Fibroblast of peridontal ligament (primary cell): ENCODE measurements around the gene DIPK2A.

Source experiments
- DNase-seq: peaks from one replicate; pipeline ENCODE4 v3.0.0-alpha.2; 2010; ENCODE audit errors: extremely low read depth

The DIPK2A gene, protein sequence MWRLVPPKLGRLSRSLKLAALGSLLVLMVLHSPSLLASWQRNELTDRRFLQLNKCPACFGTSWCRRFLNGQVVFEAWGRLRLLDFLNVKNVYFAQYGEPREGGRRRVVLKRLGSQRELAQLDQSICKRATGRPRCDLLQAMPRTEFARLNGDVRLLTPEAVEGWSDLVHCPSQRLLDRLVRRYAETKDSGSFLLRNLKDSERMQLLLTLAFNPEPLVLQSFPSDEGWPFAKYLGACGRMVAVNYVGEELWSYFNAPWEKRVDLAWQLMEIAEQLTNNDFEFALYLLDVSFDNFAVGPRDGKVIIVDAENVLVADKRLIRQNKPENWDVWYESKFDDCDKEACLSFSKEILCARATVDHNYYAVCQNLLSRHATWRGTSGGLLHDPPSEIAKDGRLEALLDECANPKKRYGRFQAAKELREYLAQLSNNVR

DNA sequence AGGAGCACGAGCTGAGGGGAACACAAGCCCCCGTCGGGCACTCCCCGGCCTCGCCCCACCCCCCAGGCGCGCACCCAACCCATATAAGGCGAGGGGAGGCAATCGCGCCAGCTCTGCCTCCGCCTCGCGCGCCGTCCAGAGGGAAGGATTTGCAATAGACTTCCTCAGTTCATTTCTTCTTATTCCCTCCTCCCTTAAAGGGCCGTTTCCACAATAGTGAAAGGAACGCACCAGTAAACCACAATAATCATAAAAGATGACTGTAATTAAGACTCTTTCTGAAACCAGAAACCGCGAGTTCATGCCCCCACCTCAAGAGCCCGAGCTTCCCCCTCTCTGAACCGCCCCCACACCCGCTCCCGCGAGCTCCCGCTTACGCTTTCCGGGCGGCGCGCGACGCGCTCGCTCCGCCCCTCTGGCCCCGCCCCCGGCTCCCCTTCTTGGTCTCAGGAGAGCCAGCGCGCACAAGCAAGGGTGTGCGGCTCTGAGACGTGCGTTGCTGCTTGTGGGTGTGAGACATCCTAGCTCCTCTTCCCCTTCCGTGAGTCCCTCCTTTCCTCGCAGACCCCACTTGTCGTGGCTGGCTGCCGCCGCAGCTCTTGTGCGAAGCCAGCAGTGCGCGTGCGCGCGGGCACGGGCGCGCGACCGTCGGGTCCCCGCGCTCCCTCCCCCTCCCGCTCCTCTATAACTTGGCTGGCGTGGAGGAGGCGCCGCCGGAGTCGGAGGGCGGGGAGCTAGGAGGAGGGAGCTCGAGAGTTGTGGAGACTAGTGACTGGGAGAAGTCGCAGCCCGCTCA, at the start of gene DIPK2A:
TSS of gene DIPK2A (plus strand) at position 465 of the 796 bp plus-strand sequence. CDS start 510 bp downstream, outside the sequence.
- peak; percentile 93 for DNase-seq

DNA sequence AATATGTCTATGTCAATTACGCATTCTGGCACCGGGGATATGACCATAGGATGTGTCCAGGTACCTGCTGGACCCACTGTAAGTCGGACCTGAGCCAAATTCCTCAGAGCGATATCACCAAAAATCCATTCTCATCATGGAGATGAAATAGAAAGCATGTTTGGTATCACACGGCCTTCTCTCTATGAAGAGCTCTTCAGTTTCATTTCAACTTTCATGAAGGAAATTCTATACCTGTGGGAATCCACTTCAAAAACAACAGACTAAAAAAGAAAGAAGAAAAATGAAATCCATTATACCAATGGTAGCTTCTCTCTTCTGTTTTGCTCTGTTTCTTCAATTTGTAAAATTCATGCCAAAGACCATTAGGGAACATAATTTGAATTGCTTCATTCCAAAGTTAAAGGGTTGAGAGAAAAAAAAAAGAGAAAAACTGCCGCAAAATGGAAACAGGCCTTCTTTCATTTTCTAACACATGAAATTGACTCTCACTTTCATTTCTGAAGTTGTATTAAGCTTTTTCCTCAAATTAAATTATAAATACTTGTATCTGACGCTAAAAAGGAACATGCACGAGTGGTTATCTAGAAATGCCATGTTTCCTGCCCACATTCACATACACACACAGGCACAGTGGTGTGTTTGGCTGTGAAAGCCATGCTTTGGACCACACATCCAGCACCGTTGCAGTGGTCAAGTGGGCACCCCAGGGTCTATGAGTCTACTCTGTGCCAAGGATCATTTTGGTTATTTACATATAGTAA, 46.9 kb upstream of the DIPK2A start:
- no peak for DNase-seq

DNA sequence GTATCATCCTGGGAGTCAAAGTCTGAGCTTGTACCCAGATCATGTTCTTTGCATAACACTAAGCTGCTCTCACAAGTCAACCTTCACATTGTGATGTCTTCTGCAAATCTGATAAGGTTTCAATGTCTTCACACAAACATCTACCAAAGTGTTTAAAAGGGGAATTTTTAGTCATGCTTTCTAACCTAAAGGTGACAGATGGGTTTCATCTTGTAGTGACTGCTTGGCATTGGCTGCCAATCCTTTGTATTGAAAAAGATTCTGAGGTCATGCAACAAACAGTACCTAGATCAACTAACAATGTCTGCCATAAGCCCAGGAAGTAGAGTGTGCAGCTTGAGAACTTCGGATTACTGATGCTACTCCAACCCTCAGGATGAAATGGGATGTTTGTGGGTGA, 43.6 kb upstream of the DIPK2A start:
- DNase-seq = no peak

DNA sequence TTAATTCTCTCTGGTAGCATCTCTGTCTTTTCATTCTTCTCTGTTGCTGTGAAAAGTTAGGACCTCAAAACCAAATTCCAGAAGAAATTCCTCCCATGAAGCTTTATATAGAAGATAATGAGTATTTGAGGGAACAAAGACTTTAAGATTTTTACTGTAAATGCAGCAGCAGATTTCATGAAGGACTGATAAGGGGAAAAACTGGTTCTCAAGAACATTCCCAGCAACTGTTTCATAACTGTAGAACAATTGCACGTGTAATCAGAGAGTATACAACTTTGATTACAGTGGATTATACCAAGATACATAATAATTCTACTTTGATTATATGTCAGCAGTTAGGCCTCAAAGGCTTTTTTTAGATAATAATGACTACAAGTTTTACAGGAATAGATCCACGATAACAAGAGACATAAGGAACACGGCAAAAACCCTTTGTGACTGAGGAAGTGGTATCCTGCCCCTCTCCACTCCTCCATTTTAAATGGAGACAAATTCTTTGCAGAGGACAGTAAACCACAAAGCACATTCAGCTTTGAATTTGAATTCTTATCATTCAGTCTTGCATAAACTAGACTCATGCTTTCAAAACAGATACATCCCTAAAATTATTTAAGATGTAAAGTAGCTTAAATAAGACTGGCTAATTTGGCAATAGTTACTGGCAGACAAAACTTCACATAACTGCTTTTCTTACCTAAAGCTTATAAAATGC, 42.9 kb upstream of the DIPK2A start:
- DNase-seq = no peak

DNA sequence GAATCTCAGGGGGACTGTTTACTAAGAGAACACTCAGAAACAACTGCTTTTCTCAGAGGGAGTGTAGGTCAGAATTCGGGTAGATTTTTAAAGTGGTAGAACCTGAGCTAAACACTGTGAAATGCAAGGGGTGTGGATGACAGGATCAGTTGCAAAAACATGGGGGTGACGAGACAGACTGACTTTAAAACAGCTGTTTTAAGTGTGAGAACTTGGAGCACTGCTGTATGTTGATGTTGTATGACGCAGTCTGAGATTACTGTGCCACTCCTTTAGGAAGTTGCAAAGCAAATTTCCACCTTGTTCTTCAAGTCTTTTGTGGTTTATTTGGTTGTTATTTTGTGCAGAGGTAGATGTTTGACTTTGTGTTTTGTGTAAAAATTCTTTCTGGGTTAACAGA, 36.8 kb upstream of the DIPK2A start:
- DNase-seq = no peak

DNA sequence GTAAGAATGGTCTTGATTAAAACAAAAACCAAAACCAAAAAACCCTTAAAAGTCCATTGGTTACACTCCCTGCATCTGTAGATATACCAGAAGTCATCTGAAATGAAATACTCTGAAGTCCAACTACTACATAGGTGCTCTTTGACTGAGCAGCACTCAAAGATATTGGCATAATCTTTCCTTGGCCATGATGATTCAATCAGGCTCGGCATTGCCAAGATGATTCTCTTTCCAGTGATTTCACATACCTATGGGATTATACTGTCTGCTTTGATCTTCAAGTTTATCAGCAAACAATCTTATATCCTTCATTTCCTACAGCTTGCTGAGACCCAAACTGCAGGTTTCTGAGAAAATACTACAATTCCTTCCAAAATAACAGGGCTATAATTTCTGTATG, 35.9 kb upstream of the DIPK2A start:
- no peak for DNase-seq

DNA sequence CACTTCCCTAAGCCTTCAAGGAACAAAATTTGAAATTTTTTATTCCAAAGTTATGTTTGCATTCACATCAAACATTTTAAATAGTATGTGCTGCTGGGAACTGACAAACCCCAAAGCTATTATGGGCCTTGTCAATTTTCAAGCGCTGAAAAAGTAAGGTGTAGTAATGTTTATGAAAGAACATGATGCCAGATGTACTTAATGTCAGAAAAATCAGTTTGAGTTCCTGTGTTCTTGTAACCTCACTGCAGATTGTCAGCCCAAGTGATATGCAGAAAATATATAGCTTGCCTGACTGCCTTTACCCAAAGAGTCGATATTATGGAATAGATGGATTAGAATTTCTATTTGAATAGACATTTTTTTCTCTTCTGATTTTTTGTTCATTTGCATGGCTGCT, 20.8 kb upstream of the DIPK2A start:
- DNase-seq = no peak

DNA sequence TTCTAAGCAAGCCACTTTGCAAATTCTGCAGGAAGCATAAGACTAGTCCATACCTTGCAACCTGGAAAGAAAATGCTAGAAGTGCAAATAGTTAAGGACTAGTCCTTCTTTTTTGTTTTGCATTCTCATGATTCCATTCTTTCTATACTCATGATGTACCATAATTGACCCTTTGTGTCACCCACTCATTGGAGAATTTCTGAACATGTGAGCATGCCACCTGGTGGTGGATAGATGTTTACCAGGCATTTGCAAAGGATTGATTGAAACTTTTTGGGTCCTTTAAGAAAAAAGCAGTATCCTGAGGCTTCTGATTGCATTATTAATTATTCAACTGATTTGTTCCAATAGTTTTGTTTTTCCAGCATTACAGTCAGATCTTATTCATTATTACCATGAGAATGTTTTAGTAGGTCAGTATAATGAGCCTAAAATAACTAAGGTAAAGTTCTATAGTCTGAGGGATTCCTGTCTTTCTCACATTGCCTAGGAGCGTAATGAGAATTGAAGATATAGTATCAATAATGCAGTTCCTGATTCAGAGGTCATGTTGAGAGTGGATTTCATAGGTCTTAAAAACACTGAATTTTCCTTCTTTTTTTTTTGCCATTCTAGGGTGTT, 20.2 kb upstream of the DIPK2A start:
- peak; percentile 63 for DNase-seq

DNA sequence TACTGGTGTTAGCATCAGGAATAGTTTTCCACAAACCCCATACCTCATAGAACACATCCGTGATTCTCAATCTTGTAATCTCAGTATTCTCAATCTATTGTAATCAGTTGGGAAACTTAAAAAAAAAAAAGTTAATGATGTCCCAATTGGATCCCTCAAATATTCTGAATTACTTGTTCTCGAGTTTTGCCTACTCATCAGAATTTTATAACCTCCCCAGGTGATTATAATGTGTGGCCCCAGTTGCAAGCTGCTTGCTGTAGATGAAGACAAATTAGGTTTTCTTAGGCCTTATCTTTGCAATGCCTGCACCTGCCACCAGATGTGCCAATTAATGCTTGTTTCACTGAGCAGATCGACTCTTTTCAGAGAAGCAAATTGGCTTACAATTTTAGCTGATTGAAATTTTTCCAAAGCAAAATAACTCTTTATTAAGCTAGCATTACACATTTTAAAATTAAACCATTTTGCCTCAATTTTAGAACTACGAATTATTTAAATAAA, 19.0 kb upstream of the DIPK2A start:
- DNase-seq = no peak

DNA sequence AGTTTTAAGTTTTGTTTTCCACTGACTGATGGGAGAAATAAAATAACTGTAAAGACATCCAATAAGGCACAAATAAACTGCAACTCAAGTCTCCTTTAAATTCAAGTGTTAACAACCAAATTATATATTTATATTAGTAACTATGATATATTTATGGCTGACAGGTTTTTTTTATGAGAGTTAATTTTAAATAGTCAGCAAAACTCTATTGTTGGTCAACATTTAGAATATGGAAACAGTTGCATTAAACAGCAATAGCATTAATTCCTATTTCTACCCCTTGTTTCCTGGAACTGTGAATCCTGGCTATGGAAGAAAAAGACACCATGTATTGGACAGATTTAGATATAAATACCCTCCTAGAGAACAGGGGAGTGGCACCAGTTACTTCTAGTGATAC, 16.5 kb upstream of the DIPK2A start:
- no peak for DNase-seq

DNA sequence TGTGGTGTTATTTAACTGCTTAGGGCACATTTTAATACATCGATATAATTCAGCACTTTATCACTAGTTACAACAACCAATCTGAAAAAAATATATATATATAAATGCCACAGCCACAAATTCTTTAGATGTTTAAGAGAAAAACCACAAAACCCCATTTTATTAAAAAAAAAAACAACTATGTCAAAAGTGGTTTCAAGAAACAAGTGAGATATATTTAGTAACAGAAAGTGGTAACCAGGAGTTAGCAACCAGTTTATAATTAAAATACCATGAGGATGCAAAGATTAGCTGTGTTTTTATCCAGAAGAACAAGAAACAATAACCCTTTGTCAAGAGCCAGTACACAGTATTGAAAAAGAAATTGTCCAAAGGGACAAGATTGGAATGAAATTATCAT, 14.8 kb upstream of the DIPK2A start:
- DNase-seq = peak; percentile 30

DNA sequence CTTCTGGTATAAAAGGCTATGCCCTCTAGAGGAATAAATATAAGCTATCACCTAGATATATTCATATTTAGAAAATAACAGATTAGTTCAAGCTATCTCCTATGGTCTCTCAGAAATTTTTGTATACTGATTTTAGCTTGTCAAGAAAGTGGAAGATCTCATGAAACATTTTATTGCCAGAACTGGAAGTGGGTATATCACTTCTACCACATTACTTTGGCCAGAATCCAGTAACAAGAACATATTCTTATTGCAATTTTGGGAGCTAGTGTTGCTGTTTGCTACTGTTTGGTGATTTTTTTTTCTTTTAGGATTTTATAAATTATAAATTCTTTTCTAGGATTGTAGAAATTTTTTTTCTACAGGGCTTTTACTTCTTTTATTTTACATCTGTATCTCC, 14.2 kb upstream of the DIPK2A start:
- DNase-seq = no peak

DNA sequence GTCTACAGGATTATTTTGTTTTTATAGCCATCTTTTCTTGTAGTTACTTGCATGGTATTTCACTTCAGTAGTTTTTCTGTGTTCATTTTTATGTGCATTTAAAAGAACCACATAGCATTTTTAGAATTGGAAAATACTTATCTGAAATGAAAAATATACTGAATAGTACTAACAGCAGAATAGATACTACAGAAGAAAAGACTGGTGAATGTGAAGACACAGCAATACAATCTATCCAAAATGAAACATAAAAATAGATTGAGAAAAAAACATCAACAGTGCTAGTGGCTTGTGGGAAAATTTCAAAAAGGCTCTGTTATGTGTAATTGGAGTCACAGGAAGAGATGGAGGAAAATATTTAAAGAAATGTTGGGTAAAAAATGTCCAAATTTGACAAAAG, 12.7 kb upstream of the DIPK2A start:
- no peak for DNase-seq

DNA sequence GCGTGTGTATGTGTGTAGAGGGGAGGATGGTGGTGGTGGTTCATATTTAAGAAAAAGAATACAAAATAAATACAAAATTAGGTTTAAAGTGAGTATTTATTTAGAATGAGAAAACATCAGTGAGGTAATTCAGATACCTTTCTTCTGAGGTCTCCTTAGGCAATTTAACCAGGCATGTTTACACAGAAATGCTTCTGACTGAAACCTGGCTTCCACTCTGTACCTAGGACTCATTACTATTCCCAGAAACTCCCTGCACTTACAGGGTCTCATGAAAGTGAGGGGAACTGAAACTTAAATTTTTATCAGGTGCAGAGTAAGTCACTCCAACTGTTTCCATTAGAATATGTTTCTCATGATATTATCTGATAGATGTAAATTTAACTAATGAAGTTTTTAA, 10.3 kb upstream of the DIPK2A start:
- DNase-seq = no peak

DNA sequence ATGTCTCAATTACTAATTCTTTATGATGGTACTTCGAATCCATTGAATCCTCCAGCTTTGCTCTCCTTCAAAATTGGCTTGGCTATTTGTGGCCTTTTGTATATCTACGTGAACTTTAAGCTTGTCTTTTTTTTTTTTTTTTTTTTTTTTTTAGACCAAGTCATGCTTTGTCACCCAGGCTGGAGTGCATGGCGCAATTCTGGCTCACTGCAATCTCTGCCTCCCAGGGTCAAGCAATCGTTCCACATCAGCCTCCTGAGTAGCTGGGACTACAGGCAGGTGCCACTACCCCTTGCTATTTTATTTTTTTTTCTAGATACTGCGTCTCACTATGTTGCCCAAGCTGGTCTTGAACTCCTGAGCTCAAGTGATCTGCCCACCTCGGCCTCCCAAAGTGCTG, 7.7 kb upstream of the DIPK2A start:
- DNase-seq = no peak

DNA sequence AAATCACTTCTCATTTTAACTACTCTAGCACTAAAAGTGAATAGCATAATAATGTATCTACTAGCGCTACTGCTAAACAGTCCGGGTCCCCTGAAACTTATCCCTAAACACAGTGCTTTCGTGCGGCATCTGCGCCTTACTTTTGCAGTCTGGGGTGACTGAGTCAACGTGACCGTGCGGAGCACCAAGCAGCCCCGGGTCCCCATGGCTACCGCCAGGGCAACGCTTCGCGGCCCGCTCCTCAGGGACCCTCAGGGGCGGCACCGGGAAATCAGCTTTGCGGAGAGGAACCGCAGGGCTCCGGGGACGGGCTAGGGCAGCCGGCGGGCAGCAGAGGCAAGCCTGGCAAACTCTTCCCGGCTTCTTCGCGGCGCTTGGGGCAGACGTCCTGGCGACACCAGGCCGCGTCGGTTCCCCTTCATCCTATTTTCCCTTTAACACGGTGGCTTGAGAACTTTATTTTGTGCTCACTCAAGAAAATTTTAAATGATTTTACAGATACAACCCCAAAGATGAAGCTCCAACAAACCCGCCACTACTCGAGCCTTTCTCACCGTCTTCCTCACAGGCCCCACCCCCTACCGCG, 757 bp upstream of the DIPK2A start:
- DNase-seq = peak; percentile 53

DNA sequence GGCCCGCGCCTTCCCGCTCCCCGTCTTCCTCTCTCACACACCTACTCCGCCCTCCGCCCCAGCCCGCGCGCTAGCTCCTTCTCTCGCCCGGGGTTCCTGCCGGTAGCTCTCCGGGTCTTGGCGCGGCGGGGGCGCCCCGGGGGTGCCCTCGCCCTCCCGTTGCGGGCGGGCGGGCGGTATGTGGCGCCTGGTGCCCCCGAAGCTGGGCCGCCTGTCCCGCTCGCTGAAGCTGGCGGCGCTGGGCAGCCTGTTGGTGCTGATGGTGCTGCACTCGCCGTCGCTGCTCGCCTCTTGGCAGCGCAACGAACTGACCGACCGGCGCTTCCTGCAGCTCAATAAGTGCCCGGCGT, 507 bp downstream of the DIPK2A start:
- DNase-seq = no peak

DNA sequence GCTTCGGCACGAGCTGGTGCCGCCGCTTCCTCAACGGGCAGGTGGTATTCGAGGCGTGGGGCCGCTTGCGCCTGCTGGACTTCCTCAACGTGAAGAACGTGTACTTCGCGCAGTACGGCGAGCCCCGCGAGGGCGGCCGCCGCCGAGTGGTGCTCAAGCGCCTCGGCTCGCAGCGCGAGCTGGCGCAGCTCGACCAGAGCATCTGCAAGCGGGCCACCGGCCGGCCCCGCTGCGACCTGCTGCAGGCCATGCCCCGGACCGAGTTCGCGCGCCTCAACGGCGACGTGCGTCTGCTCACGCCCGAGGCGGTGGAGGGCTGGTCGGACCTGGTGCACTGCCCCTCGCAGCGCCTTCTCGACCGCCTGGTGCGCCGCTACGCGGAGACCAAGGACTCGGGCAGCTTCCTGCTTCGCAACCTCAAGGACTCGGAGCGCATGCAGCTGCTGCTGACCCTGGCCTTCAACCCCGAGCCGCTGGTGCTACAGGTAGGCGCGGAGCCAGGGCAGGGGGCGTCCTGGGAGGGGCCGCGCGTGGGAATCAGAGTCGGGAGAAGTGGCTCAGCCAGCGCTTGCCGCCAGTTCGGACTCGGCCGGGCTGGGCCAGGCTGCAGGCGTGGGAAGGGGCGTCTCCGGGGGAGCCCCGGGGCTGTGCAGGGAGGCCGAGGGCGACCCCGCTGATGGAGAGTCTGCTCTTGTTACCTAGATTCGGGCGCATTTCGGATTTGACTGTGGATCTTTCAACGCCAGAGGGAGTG, 1.1 kb downstream of the DIPK2A start:
- DNase-seq = peak; percentile 50

DNA sequence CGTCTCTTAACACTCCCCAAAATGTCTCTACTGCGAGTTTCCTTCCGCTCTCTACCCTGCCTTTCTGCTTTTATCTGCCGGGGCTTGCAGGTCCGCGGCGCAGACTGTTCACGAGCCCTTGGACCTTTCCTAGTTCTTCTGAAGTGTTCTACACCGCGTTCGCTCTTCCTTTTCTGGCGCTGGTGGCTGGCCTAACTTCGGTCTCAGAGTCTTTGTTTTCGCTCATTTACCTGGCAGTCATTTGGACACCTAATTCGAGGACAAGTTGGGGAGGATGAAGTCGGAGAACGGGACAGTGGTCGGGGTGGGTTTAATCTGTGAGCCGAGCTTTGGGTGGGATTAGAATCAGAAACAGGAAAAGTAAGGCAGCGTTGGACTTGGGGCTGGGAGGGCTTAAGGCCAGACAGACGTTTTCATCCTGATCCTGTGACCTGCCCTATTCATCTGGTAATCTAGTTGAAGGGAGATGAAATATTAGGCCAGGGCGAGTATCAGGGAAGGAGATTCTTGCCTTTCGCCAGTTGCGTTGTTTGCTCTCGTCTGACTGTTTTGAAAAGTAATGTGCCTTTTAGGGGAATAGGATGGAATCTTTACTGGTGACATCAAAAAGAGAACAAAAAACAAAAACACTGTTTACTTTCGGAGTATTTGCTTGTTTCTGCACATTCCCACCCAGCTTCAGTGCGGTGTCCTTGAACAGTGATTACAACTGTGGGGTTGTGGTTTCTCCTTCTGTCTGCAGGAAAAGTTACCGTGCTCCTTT, 1.8 kb downstream of the DIPK2A start:
- peak; percentile 87 for DNase-seq
